Superior temporal gyrus (tissue), 1 donor: ENCODE data around the gene LARP4.
"Not testable (repeated sequence)": the region's sequence is repeated elsewhere in the genome, so short reads cannot be mapped to it uniquely, and the experiment has no call there.

Experiments used
- DNase-seq: peaks from one replicate; pipeline ENCODE4 v3.0.0-alpha.2; 2016; ENCODE audit errors: extremely low spot score

Gene LARP4

GRCh38 chr12:50482571-50482970, 81.9 kb downstream of the LARP4 start:
- no peak for DNase-seq

- no peak for DNase-seq
Measured at GRCh38 chr12:50483488-50483887, 82.8 kb downstream of the LARP4 start.

GRCh38 chr12:50488801-50489200, 88.1 kb downstream of the LARP4 start:
- no peak for DNase-seq

GRCh38 chr12:50498119-50498518, 97.4 kb downstream of the LARP4 start:
- not testable (repeated sequence) for DNase-seq

- peak; percentile 91 for DNase-seq
Measured at GRCh38 chr12:50504798-50505674, 104.4 kb downstream of the LARP4 start, which contains the start of gene DIP2B. DIP2B (plus strand) TSS chr12:50504985; CDS start chr12:50505141, 156 bp downstream.

GRCh38 chr12:50505675-50506530, 105.2 kb downstream of the LARP4 start:
- DNase-seq, result peak; percentile 97

- DNase-seq, result peak; percentile 76
Measured at GRCh38 chr12:50506753-50507473, 106.2 kb downstream of the LARP4 start.

- no peak for DNase-seq
Measured at GRCh38 chr12:50507474-50507838, 106.8 kb downstream of the LARP4 start.

- DNase-seq, result peak; percentile 65
Measured at GRCh38 chr12:50507930-50508329, 107.2 kb downstream of the LARP4 start.

- DNase-seq, result peak; percentile 58
Measured at GRCh38 chr12:50508414-50508813, 107.7 kb downstream of the LARP4 start.

GRCh38 chr12:50508970-50509663, 108.4 kb downstream of the LARP4 start:
- no peak for DNase-seq

GRCh38 chr12:50514526-50515276, 114.0 kb downstream of the LARP4 start:
- no peak for DNase-seq

- DNase-seq, result no peak
Measured at GRCh38 chr12:50515587-50515986, 114.9 kb downstream of the LARP4 start.

GRCh38 chr12:50517421-50518048, 116.8 kb downstream of the LARP4 start:
- no peak for DNase-seq

GRCh38 chr12:50518090-50518489, 117.4 kb downstream of the LARP4 start:
- no peak for DNase-seq

- DNase-seq, result no peak
Measured at GRCh38 chr12:50519353-50519752, 118.7 kb downstream of the LARP4 start.

GRCh38 chr12:50520416-50521207, 119.9 kb downstream of the LARP4 start:
- no peak for DNase-seq

GRCh38 chr12:50521781-50522180, 121.1 kb downstream of the LARP4 start:
- not testable (repeated sequence) for DNase-seq

GRCh38 chr12:50523772-50524171, 123.1 kb downstream of the LARP4 start:
- DNase-seq, result no peak
